Suprapubic skin (tissue), 3 donors: ENCODE results near the gene YARS1.

ENCODE experiments used
- EP300 ChIP-seq: sonication (generic); formaldehyde crosslinking; IDR thresholded peaks from one replicate; pipeline ENCODE4 v1.6.1; 2017; ENCODE audit warnings: antibody characterized with exemption
- TF ChIP-seq, protein P1 (sequence below), 2 donors: fragments of 200-600 bp in 1 of 2; fragments of 450-650 bp in 1 of 2; sonication (generic) in 1 of 2; IDR thresholded peaks; one replicate each; pipeline ENCODE4 v1.5.1; 2016 to 2019; ENCODE audit warnings: antibody characterized with exemption in 2 of 2, mild to moderate bottlenecking in 1 of 2, moderate library complexity in 1 of 2

- TF ChIP-seq EP300, result no peak
- TF ChIP-seq, protein P1, sequence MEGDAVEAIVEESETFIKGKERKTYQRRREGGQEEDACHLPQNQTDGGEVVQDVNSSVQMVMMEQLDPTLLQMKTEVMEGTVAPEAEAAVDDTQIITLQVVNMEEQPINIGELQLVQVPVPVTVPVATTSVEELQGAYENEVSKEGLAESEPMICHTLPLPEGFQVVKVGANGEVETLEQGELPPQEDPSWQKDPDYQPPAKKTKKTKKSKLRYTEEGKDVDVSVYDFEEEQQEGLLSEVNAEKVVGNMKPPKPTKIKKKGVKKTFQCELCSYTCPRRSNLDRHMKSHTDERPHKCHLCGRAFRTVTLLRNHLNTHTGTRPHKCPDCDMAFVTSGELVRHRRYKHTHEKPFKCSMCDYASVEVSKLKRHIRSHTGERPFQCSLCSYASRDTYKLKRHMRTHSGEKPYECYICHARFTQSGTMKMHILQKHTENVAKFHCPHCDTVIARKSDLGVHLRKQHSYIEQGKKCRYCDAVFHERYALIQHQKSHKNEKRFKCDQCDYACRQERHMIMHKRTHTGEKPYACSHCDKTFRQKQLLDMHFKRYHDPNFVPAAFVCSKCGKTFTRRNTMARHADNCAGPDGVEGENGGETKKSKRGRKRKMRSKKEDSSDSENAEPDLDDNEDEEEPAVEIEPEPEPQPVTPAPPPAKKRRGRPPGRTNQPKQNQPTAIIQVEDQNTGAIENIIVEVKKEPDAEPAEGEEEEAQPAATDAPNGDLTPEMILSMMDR (IDR thresholded peaks at IDR 0.05), result no peak
Observed at GRCh38 chr1:32767641-32768040, 49.5 kb downstream of the YARS1 start.
